HG02588 (cell line): ENCODE results near the gene CTNND2.
A peak's percentile ranks its signal among the peaks of the same experiment; 100 is the strongest.

Experiments used
- ATAC-seq: cut with Tn5 transposase; IDR thresholded peaks from one replicate; pipeline ENCODE4 v1.9.1; 2021; ENCODE audit warnings: mild to moderate bottlenecking, moderate library complexity; ENCODE audit not compliant: unreplicated experiment

Gene CTNND2

GRCh38 chr5:11904265-11904906 is at the start of gene CTNND2:
TSS of gene CTNND2 (minus strand) at chr5:11904446. CDS start at chr5:11903853, 593 bp downstream.
- ATAC-seq = peak; percentile 33

GRCh38 chr5:11946317-11946716 is 42.1 kb upstream of the CTNND2 start:
- ATAC-seq = no peak

DNA sequence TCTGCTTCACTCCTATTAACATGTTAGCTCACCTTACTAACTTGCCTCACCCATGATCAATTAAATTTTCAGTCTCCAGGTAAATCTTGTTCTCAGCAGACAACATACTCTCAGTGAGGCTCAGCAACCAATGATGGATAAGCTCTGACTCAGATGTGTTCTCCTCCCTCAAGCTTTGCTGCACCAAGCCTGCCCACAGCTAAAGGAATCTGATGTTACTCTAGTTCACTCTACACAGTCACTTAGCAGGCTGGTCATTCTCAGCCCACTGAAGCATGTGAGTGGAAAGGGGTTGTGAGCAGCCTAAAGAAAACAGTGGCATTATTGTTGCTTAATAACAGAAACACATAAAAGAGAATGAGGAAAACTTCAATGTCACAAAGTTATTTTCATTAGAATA is 37.3 kb upstream of the CTNND2 start:
- ATAC-seq = no peak

DNA sequence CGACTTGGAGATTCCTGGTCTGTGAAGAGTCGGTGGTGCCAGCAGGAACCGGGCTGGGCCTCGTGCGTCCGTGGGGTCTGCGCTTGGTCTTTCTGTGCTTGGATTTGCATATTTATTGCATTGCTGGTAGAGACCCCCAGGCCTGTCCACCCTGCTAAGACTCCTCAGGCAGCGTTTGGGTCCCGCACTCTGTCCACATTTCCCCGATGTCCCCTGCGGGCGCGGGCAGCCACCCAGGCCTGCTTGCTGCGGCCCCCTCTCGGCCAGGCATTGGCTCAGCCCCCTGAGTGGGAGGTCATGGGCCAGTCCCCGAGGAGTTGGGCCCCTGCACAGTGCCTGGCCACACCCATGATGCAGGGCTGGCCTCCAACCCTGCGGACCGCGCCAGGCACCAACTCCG is 27.4 kb upstream of the CTNND2 start:
- ATAC-seq = no peak

DNA sequence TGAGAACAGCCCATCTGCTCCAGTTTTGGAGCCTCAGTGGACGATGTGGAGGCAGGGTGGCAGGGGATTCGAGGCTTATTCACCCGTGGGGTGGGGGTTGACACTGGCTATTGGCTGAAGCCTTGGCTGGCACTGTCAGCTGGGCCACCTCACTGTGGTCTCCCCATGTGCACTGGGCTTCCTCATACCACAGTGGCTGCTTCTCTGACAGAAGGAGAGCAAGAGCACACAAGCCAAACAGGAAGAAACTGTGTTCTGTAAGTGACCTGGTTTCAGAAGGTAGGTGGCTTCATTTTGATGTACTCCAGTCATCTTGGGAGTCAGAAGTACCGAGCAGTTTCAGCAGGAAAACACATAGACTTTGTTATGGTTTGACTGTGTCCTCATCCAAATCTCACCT is 24.7 kb upstream of the CTNND2 start:
- no peak for ATAC-seq

- ATAC-seq = no peak
Observed at GRCh38 chr5:11925701-11926100, 21.5 kb upstream of the CTNND2 start.

GRCh38 chr5:11922394-11922793 is 18.1 kb upstream of the CTNND2 start:
- ATAC-seq = no peak

- no peak for ATAC-seq
Observed at GRCh38 chr5:11918463-11919045, 14.3 kb upstream of the CTNND2 start.

DNA sequence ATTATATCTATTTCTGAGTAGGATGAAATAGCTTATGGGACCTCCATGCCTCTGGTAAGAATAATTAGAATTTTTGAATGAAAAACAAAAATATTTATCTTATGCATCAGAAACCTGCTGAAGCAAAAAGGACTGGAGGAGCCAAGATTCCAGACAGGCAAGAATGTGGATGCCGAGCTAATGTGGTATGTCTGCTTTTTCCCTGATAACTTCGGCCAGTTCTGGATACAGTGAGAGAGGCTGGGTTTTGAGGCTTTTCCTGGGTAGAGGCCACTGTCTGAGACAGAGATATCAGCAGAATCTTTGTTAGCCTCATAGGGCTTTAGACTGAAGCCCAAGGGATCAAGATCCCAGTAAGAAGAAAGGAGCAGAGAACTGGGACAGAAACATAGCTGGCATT is 5.2 kb upstream of the CTNND2 start:
- ATAC-seq = no peak

DNA sequence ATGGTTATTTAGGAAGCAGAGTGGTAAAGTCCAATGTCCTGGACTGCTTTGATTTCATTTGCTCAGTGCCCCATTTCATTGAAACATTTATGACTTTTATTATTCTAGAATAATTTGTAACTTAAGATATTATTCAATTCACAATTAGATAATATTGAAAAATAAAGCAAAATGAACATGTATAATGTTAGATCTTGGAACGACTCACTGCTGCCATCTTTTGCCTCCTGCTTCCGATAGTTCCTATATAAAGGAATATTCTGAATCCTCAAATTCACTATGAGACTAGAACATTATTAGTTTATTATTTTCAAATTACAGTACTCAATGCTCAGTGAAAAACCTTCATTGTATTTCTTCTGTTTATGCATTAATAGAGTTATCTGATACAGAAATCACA is 2.3 kb upstream of the CTNND2 start:
- no peak for ATAC-seq

DNA sequence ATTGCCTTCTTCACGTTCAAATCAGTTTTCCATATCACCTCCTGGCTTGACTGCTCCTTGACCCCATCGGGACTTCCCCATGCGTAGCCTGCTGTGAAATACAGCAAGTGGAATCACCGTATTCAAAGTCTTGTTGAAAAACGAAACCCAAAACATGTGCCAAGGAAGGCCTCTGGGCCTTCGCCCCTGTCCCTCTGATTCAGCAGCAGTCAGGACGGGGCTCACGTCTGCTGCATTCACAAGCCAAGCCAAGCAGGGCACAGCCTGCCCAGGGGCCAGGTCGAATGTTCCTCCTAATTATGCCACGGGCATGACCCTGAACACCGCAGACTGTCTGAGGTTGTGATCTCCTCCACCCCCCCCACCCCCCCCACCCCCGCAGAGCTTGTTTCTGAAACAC is 960 bp upstream of the CTNND2 start:
- ATAC-seq = no peak

DNA sequence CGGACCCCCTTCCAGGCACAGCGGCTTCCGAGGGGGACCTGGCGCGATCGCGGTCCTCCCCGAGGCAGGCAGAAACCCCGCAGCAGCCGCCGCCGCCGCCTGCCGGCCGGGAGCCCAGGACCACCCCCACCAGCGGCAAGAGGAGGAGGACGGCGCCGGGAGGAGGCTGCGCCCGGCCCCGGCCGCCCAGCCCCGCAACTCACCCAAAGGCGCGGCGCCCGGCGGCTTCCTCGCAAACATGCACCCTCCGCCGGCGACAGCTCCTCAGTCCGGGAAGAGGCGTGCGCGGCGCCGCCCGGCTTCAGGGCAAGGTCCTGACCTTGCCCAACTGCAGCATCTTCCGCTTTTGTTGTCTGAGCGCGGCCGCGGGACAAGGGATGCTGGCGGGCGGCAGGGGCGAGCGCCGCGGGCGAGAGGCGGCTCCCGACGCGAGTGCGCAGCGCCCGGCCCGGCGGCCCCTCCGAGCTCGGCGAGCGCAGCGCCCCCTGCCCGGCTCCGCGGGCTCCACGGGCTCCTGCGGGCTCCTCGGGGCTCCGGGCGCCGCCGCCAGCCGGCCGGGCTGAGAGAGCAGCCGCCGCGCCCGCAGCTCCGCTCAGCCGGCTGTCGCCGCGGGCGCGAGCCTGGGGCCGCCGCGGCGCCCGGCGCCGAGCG is 507 bp downstream of the CTNND2 start:
- peak; percentile 56 for ATAC-seq

DNA sequence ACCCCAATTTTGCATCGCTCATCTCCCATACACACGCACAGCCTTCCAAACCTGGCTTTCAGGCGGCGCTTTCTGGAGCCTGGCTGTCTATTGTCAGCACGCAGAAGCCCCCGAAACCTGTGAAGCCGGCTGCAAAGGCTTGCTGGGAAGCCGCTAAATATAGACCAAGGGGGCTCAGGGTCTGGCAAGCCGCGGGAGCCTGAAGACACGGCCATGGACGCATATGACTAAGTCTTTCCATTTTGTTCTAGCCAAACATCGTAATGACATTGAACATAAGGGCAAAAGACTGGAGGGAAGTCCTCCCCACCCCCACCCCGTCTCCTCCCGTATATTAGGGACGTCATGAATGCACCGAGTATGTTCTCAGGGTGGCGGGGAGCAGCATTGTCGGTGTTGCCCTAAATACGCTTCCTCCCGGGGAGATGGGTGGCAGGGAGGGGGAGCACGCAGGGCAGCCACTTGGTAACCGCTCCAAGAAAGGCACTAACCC is 1.1 kb downstream of the CTNND2 start:
- no peak for ATAC-seq

- no peak for ATAC-seq
Observed at GRCh38 chr5:11902201-11902619, 2.0 kb downstream of the CTNND2 start.

DNA sequence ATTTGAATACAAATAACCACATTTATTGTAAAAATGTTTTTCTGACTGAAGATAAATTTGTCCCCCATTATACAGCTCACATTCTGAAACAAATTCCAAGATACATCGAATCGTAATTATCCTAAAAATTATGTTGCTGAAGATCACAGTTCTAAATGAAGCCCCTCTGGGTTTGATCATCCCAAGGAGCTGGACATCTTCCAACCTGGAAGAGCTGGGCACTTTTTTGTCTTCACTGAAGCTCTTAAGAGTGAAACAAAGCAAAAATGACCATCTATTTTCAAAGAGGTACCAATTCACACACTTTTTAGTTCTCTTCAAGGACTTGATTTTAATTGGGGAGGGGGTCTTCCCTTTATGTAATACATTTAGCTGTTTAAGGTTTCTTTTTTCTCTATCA is 5.5 kb downstream of the CTNND2 start:
- no peak for ATAC-seq

- no peak for ATAC-seq
Observed at GRCh38 chr5:11897781-11898180, 6.5 kb downstream of the CTNND2 start.

DNA sequence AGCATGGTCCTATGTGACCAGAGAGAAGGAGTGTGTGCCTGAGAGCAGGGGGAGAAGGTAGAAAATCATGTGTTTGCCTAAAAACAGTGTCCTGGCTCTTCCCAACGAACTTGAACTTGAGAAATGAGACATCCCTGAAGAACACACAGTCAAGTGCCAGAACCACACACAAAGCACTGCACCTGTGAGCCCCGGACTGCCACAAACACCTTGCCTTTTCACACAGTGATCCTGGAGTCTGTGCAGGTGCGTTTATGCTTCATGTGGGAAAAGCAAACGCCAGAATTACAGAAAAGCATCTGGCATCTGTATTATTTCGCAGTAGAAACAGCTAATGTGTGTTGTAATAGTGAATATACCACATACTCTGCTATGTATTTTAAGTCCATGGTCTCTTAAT is 9.3 kb downstream of the CTNND2 start:
- ATAC-seq = no peak

DNA sequence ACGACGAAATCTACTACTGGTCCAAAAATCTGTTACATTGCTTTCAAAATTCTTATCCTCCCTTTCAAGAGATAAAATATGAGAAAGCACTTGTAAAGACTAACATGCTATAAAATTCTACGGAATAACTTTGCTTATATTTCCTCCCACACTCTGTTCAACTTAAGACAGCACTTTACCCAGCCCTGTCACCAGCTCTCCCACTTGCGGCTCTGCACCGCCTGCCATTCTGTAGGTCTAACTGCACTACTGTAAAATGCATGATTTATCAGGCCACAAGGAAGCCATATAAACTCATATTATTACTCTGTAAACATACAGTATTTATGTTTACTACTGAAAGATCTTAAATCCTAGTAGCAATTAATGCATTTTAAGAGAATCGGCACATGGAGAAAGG is 11.4 kb downstream of the CTNND2 start:
- no peak for ATAC-seq

GRCh38 chr5:11890777-11891176 is 13.5 kb downstream of the CTNND2 start:
- no peak for ATAC-seq

- no peak for ATAC-seq
Observed at GRCh38 chr5:11888221-11888620, 16.0 kb downstream of the CTNND2 start.

DNA sequence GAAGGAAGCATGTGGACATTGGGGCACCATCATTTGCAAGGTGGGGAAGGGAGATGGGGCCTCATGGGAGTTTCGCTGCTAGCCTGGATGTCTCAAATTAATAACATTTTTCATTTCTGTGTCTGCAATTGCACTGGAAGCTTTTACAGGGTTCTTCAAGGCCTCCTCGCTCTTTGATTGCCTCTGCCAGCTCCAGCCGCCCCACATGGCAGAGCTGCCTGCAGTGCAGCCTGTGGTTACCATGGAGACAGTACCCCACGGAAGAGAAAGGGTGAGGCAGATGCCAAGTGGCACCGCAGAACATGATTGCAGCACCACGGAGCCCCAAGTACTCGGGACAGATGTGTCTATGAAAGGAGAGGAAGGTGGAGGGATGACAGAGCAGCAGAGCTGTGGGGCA is 25.4 kb downstream of the CTNND2 start:
- ATAC-seq = no peak

GRCh38 chr5:11873587-11873986 is 30.7 kb downstream of the CTNND2 start:
- ATAC-seq = no peak
